C1 segment of cervical spinal cord (tissue), 14 donors: ENCODE data around the gene COX7A2L.

Experiments used
- DNase-seq, 14 donors: peaks; one replicate each; lab custom pipeline; 2025; lab: John Stamatoyannopoulos, UW

Gene COX7A2L

GRCh38 chr2:42317945-42318344, 43.1 kb downstream of the COX7A2L start:
- no peak for DNase-seq

- no peak for DNase-seq
These were observed 43.5 kb downstream of the COX7A2L start for GRCh38 chr2:42317486-42317885.

- no peak for DNase-seq
These were observed 44.1 kb downstream of the COX7A2L start for GRCh38 chr2:42316910-42317309.

GRCh38 chr2:42315844-42316470, 45.1 kb downstream of the COX7A2L start:
- no peak for DNase-seq

GRCh38 chr2:42314892-42315468, 46.0 kb downstream of the COX7A2L start:
- no peak for DNase-seq

GRCh38 chr2:42312106-42312505, 48.9 kb downstream of the COX7A2L start:
- no peak for DNase-seq

- DNase-seq, result no peak
These were observed 51.0 kb downstream of the COX7A2L start for GRCh38 chr2:42310007-42310515.

GRCh38 chr2:42309366-42309765, 51.7 kb downstream of the COX7A2L start:
- DNase-seq, result no peak

- no peak for DNase-seq
These were observed 53.8 kb downstream of the COX7A2L start for GRCh38 chr2:42307180-42307579.

- no peak for DNase-seq
These were observed 56.8 kb downstream of the COX7A2L start for GRCh38 chr2:42304059-42304713.

- DNase-seq, result no peak
These were observed 57.8 kb downstream of the COX7A2L start for GRCh38 chr2:42303252-42303651.

GRCh38 chr2:42300527-42300926, 60.5 kb downstream of the COX7A2L start:
- no peak for DNase-seq
